Parathyroid adenoma (tissue), 2 donors: ENCODE data around the gene SEMA4B.

Source experiments
- H2AFZ ChIP-seq: fragments of 300-600 bp; sonication (generic); one replicate; pipeline ENCODE4 v1.7.0; 2017; ENCODE audit warnings: antibody characterized with exemption, mild to moderate bottlenecking
- H3K27ac ChIP-seq: fragments of 300-600 bp; sonication (generic); one replicate; pipeline ENCODE4 v1.7.0; 2017
- H3K27me3 ChIP-seq: fragments of 300-600 bp; sonication (generic); one replicate; pipeline ENCODE4 v1.7.0; 2017; ENCODE audit warnings: low read length; ENCODE audit not compliant: control insufficient read depth, insufficient read depth
- H3K36me3 ChIP-seq: fragments of 300-600 bp; sonication (generic); one replicate; pipeline ENCODE4 v1.7.0; 2017; ENCODE audit warnings: low read length; ENCODE audit not compliant: control insufficient read depth, insufficient read depth
- H3K4me1 ChIP-seq: fragments of 300-600 bp; sonication (generic); one replicate; pipeline ENCODE4 v1.7.0; 2017; ENCODE audit warnings: control low read depth
- H3K4me2 ChIP-seq: fragments of 300-600 bp; sonication (generic); one replicate; pipeline ENCODE4 v1.7.0; 2017; ENCODE audit warnings: low read length
- H3K4me3 ChIP-seq: fragments of 300-600 bp; sonication (generic); one replicate; pipeline ENCODE4 v1.7.0; 2017; ENCODE audit warnings: low read depth, low read length
- H3K79me2 ChIP-seq: fragments of 300-600 bp; sonication (generic); one replicate; pipeline ENCODE4 v1.7.0; 2017; ENCODE audit warnings: control low read depth
- H3K9ac ChIP-seq: fragments of 300-600 bp; sonication (generic); one replicate; pipeline ENCODE4 v1.7.0; 2017; ENCODE audit warnings: mild to moderate bottlenecking
- H3K9me3 ChIP-seq: fragments of 300-600 bp; sonication (generic); one replicate; pipeline ENCODE4 v1.7.0; 2017; ENCODE audit warnings: low read length; ENCODE audit not compliant: control insufficient read depth
- TF ChIP-seq, protein P1 (sequence below): fragments of 300-600 bp; sonication (generic); IDR thresholded peaks from one replicate; pipeline ENCODE4 v1.7.0; 2017; ENCODE audit warnings: antibody characterized with exemption, mild to moderate bottlenecking
- donor health status: primary hyperparathyroidism.

Gene SEMA4B

DNA sequence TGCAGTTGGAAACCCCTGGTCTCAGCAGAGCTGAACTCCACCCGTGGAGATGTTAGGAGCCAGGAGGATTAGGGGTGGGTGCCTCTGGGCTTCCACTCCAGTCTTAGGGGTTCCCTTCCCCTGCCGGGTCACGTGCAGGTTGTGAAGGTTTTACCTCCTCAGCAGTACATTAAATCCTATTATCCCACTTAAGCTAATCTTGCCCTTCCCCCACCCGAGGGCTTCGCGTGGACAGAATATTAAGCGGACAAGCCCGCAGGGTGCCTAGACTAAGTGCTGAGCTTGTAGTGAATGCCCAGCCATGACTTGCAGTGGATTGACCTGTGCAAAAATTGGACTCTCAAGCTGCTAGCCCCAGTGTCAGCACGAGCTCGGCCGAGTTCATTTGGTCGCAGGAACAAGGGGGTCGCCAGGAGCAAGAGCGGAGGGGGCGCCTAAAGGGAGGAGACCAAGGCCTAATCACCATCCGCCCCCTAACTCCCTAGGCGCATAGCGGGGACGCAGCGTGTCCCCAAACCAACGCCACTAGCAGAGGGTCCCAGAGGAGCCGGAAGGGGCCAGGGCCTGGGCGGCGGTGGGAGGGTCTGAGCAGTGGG, 498 bp upstream of the SEMA4B start:
- Histone ChIP-seq H3K27ac (peak overlapping the region; percentile 64), H3K9ac (no peak overlapping the region), H3K4me2 (peak overlapping the region; percentile 92), H3K4me3 (peak overlapping the region; percentile 66), H3K27me3 (no peaks in the 10 kb centered on the region), H3K79me2 (peaks cover 26% of the 10 kb centered on the region), H3K4me1 (peaks cover 4% of the 10 kb centered on the region), H3K36me3 (no peaks in the 10 kb centered on the region), H3K9me3 (no peaks in the 10 kb centered on the region), H2AFZ (peak overlapping the region; percentile 76)
- TF ChIP-seq, protein P1, sequence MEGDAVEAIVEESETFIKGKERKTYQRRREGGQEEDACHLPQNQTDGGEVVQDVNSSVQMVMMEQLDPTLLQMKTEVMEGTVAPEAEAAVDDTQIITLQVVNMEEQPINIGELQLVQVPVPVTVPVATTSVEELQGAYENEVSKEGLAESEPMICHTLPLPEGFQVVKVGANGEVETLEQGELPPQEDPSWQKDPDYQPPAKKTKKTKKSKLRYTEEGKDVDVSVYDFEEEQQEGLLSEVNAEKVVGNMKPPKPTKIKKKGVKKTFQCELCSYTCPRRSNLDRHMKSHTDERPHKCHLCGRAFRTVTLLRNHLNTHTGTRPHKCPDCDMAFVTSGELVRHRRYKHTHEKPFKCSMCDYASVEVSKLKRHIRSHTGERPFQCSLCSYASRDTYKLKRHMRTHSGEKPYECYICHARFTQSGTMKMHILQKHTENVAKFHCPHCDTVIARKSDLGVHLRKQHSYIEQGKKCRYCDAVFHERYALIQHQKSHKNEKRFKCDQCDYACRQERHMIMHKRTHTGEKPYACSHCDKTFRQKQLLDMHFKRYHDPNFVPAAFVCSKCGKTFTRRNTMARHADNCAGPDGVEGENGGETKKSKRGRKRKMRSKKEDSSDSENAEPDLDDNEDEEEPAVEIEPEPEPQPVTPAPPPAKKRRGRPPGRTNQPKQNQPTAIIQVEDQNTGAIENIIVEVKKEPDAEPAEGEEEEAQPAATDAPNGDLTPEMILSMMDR, result no peak

DNA sequence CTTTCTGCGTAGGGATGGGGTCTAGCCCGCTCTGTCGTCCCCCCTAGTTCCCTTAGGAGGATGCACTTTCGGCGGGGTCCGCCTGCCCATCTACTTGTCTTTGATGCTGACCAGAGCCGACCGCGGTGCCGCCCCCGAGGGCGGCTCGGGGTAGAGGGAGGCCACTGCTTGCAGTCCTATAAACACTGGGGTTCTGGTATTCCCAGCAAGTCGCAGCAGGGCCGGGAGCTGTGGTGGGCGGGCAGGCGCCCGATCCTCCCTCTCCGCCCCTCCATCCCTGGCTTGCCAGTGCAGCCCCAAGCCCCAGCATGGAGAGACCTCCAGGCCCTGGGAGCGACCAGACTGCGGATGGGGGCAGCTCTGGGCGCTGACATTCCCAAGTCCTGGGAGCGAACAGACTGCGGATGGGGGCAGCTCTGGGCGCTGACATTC, 830 bp downstream of the SEMA4B start:
- no peaks in the 10 kb centered on the region for H3K27me3 ChIP-seq
- peak overlapping the region; percentile 92 for H3K4me2 ChIP-seq
- peak overlapping the region; percentile 66 for H3K4me3 ChIP-seq
- TF ChIP-seq, protein P1, result no peak
- H3K9me3 ChIP-seq, result no peaks in the 10 kb centered on the region
- H3K4me1 ChIP-seq, result peaks cover 10% of the 10 kb centered on the region
- H3K36me3 ChIP-seq, result no peaks in the 10 kb centered on the region
- H2AFZ ChIP-seq, result peak overlapping the region; percentile 76
- H3K27ac ChIP-seq, result no peak overlapping the region
- H3K9ac ChIP-seq, result no peak overlapping the region
- peaks cover 23% of the 10 kb centered on the region for H3K79me2 ChIP-seq

DNA sequence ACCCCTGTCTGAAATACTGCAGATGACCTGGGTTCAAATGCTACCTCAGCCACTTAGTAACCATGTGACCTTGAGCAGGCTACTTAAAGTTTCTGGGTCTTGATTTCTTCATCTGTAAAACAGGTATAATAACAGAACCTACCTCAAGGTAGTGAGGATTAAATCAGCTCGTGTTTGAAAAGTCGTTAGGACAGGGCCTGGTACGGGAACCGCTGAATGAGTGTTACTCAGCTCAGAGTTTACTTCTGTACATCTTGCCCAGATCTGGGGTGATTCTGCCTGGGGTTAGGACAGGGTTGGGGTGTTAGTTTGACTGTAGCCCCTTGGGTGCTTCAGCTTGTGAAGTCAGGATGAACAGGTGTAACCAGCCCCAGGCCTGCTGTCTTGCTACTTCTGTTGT, 1.8 kb downstream of the SEMA4B start:
- Histone ChIP-seq H3K36me3 (no peaks in the 10 kb centered on the region), H3K79me2 (peaks cover 25% of the 10 kb centered on the region), H2AFZ (no peak overlapping the region), H3K9me3 (no peaks in the 10 kb centered on the region), H3K27ac (no peak overlapping the region), H3K4me3 (no peak overlapping the region), H3K27me3 (no peaks in the 10 kb centered on the region), H3K9ac (no peak overlapping the region), H3K4me1 (peaks cover 10% of the 10 kb centered on the region), H3K4me2 (peak overlapping the region; percentile 92)
- TF ChIP-seq, protein P1, result no peak

DNA sequence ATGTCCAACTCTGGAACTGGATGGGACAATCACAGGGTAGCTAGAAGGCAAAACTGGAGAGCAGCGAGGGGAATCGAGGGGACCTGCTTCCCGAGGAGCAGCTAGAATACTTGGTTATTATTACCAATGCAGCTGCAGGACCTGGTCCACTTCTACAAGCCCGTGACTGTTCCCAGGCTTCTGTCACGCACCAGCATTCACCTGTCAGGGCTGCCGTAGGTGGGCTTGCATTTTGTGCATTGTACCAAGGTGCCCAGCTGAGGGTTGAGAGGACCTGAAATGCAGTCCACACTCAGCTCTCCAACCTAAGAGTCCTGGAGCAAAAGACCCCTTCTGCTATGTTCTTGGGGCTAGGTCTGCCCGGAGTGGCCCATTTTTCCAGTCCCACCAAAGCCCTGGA, 2.3 kb downstream of the SEMA4B start:
- Histone ChIP-seq H3K27ac (no peak overlapping the region), H3K9me3 (no peaks in the 10 kb centered on the region), H3K36me3 (no peaks in the 10 kb centered on the region), H3K27me3 (no peaks in the 10 kb centered on the region), H3K4me2 (no peak overlapping the region), H2AFZ (no peak overlapping the region), H3K9ac (no peak overlapping the region), H3K79me2 (peaks cover 25% of the 10 kb centered on the region), H3K4me3 (no peak overlapping the region), H3K4me1 (peaks cover 10% of the 10 kb centered on the region)
- TF ChIP-seq, protein P1, result no peak

DNA sequence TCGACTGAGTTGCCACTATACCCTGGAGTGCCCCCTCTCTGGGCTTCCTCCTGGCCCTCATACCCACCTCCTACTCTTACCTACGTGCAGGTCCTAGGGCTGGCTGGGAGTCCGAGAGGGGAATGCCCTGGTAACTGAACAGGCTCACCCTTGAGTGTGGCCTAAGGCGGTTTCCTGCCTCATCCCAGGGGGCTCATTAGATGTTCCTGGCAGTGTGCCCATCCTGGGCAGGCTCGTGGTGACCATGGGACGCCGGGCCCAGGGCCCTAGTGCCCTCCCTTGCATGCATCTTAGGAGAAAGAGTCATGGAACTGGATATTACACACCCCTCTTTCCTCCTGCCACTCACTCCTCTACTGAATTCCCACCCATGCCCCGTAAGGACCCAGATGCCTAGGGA, 2.8 kb downstream of the SEMA4B start:
- Histone ChIP-seq H3K27ac (no peak overlapping the region), H3K4me3 (no peak overlapping the region), H3K9me3 (no peaks in the 10 kb centered on the region), H3K27me3 (no peaks in the 10 kb centered on the region), H2AFZ (no peak overlapping the region), H3K4me1 (peaks cover 10% of the 10 kb centered on the region), H3K4me2 (no peak overlapping the region), H3K36me3 (no peaks in the 10 kb centered on the region), H3K9ac (no peak overlapping the region), H3K79me2 (peaks cover 25% of the 10 kb centered on the region)
- TF ChIP-seq, protein P1, result no peak
